DND-41 (cell line): Measurements from ENCODE around the gene IQCE.

Experiments
- ATAC-seq: fragments of 200-7000 bp; cut with Tn5 transposase; 3 replicates; pipeline ENCODE4 v1.9.1; 2021; ENCODE audit warnings: low read depth; ENCODE audit not compliant: insufficient read depth
- DNase-seq: peaks from one replicate; pipeline ENCODE4 v3.0.0-alpha.2; 2020
- H2AFZ ChIP-seq: 2 replicates; pipeline ENCODE4 v1.6.0; 2012; ENCODE audit warnings: low read depth, low read length
- H3K27ac ChIP-seq: 2 replicates; pipeline ENCODE4 v1.5.1; 2012; ENCODE audit warnings: low read length, inconsistent platforms
- H3K27me3 ChIP-seq: fragments of 200-600 bp; sonication (generic); 2 replicates; pipeline ENCODE4 v1.6.0; 2012; ENCODE audit warnings: low read length, mild to moderate bottlenecking, inconsistent platforms; ENCODE audit not compliant: insufficient read depth, poor library complexity
- H3K36me3 ChIP-seq: 2 replicates; pipeline ENCODE4 v1.5.1; 2012; ENCODE audit warnings: low read length, inconsistent platforms; ENCODE audit not compliant: insufficient read depth
- H3K4me1 ChIP-seq: 2 replicates; pipeline ENCODE4 v1.5.1; 2012; ENCODE audit warnings: mild to moderate bottlenecking, low read length; ENCODE audit not compliant: insufficient read depth
- H3K4me2 ChIP-seq: 2 replicates; pipeline ENCODE4 v1.6.0; 2012; ENCODE audit warnings: mild to moderate bottlenecking, moderate library complexity, low read length, inconsistent platforms; ENCODE audit not compliant: insufficient read depth
- H3K4me3 ChIP-seq, 2 experiments: fragments of 200-600 bp in 1 of 2; shearing (Covaris generic) in 1 of 2; 2 replicates each; pipeline ENCODE4 v1.5.1; 2012 to 2016; ENCODE audit warnings: inconsistent platforms in 2 of 2, low read length in 2 of 2, mild to moderate bottlenecking in 2 of 2, low read depth in 1 of 2, moderate library complexity in 1 of 2
- H3K79me2 ChIP-seq: 2 replicates; pipeline ENCODE4 v1.6.0; 2012; ENCODE audit warnings: low read length, inconsistent platforms; ENCODE audit not compliant: insufficient read depth
- H3K9ac ChIP-seq: 2 replicates; pipeline ENCODE4 v1.6.0; 2012; ENCODE audit warnings: low read depth, mild to moderate bottlenecking, inconsistent platforms, low read length, moderate library complexity
- H3K9me3 ChIP-seq: 2 replicates; pipeline ENCODE4 v1.5.1; 2012; ENCODE audit warnings: low read length, moderate library complexity, mild to moderate bottlenecking, inconsistent platforms; ENCODE audit not compliant: insufficient read depth, severe bottlenecking
- H4K20me1 ChIP-seq: 2 replicates; pipeline ENCODE4 v1.6.0; 2012; ENCODE audit warnings: low read length; ENCODE audit not compliant: insufficient read depth
- CTCF ChIP-seq: IDR thresholded peaks from 2 replicates; pipeline ENCODE4 v1.5.1; 2012; ENCODE audit warnings: borderline replicate concordance, low read length, moderate library complexity, mild to moderate bottlenecking; ENCODE audit not compliant: poor library complexity, severe bottlenecking; ENCODE audit errors: extremely low read depth
- EZH2 ChIP-seq: IDR thresholded peaks from 3 replicates; pipeline ENCODE4 v1.6.1; 2012; ENCODE audit warnings: borderline replicate concordance, low read depth, mild to moderate bottlenecking, moderate library complexity, low read length, inconsistent platforms; ENCODE audit not compliant: severe bottlenecking

Gene IQCE

GRCh38 chr7:2558629-2559282, at the start of gene IQCE:
TSS of gene IQCE (plus strand) at chr7:2558979. CDS start at chr7:2559182, 203 bp downstream.
- Histone ChIP-seq H3K79me2 (peaks cover 24% of the 10 kb centered on the region), H3K4me1 (peaks cover 41% of the 10 kb centered on the region), H3K4me2 (peak within 1 kb of the TSS; percentile 86), H3K9me3 (no peaks in the 10 kb centered on the region), H3K27me3 (no peaks in the 10 kb centered on the region), H3K27ac (peak within 1 kb of the TSS; percentile 54), H2AFZ (peak within 1 kb of the TSS; percentile 80), H3K9ac (peak within 1 kb of the TSS; percentile 60), H4K20me1 (peaks cover 5% of the 10 kb centered on the region), H3K36me3 (peaks cover 5% of the 10 kb centered on the region; the same call in 1 of the 2 replicates), H3K4me3 (peak within 1 kb of the TSS; percentile 61 to 78; a peak in 3 of 4 replicates)
- TF ChIP-seq CTCF (no peak), EZH2 (no peak)
- DNase-seq = peak; percentile 92
- peak; percentile 49 for ATAC-seq

- Histone ChIP-seq H3K36me3 (no peaks in the 10 kb centered on the region), H3K79me2 (no peaks in the 10 kb centered on the region), H3K4me1 (peaks cover 33% of the 10 kb centered on the region), H2AFZ (no peak overlapping the region), H4K20me1 (peaks cover 11% of the 10 kb centered on the region; the same call in 1 of the 2 replicates), H3K9ac (peak overlapping the region; percentile 37; the same call in 1 of the 2 replicates), H3K9me3 (no peaks in the 10 kb centered on the region), H3K27ac (no peak overlapping the region), H3K27me3 (no peaks in the 10 kb centered on the region), H3K4me2 (peak overlapping the region; percentile 73), H3K4me3 (peak overlapping the region in 1 of 2 experiments; percentile 52; a peak in 2 of 4 replicates)
- DNase-seq = no peak
- TF ChIP-seq CTCF = no peak
- no peak for TF ChIP-seq EZH2
- no peak for ATAC-seq
Observed at GRCh38 chr7:2509298-2509906, 49.4 kb upstream of the IQCE start.

- Histone ChIP-seq H3K9me3 (no peaks in the 10 kb centered on the region), H4K20me1 (peaks cover 11% of the 10 kb centered on the region; the same call in 1 of the 2 replicates), H3K79me2 (no peaks in the 10 kb centered on the region), H3K4me3 (no peak overlapping the region), H3K36me3 (no peaks in the 10 kb centered on the region), H3K27me3 (no peaks in the 10 kb centered on the region), H2AFZ (no peak overlapping the region), H3K4me1 (peaks cover 33% of the 10 kb centered on the region), H3K4me2 (no peak overlapping the region), H3K27ac (no peak overlapping the region), H3K9ac (no peak overlapping the region)
- DNase-seq (no peak), ATAC-seq (no peak)
- no peak for TF ChIP-seq EZH2
- no peak for TF ChIP-seq CTCF
Observed at GRCh38 chr7:2510130-2510776, 48.5 kb upstream of the IQCE start.
